HepG2 (cell line): ENCODE results near the gene BMPR1B. TPM values are rescaled to one million over a fixed set of nuclear protein-coding genes. Genes with fewer than 3 reads are reported as not detected.

Experiments used
- ATAC-seq: fragments of 200-7000 bp; cut with Tn5 transposase; 3 replicates; pipeline ENCODE4 v1.9.1; 2020; ENCODE audit warnings: mild to moderate bottlenecking, moderate library complexity
- BruUV-seq: library from RNA; stranded (reverse); fragments of 400-500 nt; replicated peaks from 2 replicates; lab custom pipeline; 2021; lab: Mats Ljungman, UMichigan
- CTCF ChIA-PET: fragments of 300-600 bp; formaldehyde crosslinking; extraction: SDS; loops from one replicate; lab custom pipeline; 2021; ENCODE audit warnings: low total read pairs, inconsistent platforms, low intra/inter-chr PET ratio; lab: Yijun Ruan, JAX
- POLR2A ChIA-PET: fragments of 350-600 bp; sonication (Branson Sonifier 250); formaldehyde crosslinking; loops from one replicate; lab custom pipeline; 2020; ENCODE audit warnings: antibody characterized with exemption, inconsistent platforms; lab: Yijun Ruan, JAX
- DNase-seq: peaks from one replicate; pipeline ENCODE4 v3.0.0-alpha.2; 2015; ENCODE audit warnings: low spot score
- FAIRE-seq: peaks from 3 replicates; lab custom pipeline; 2011; peaks lifted over from hg19 to GRCh38; lab: Jason Lieb, UNC
- H2AFZ ChIP-seq: one replicate; pipeline ENCODE4 v1.6.1; 2011; ENCODE audit warnings: low read length, inconsistent platforms
- H3K27ac ChIP-seq: fragments of 300-600 bp; 3 replicates; pipeline ENCODE4 v1.8.0; 2011; ENCODE audit warnings: mixed run types, mild to moderate bottlenecking, mixed read lengths, low read length, inconsistent platforms; ENCODE audit not compliant: insufficient read depth; ENCODE audit errors: extremely low read length
- H3K27me3 ChIP-seq, 2 experiments: fragments of 200-600 bp in 1 of 2; 2 replicates in 1 of 2; 3 replicates in 1 of 2; pipeline versions ENCODE4 v1.6.0 to v1.8.0; 2011; ENCODE audit warnings: low read length in 2 of 2, mild to moderate bottlenecking in 2 of 2, moderate library complexity in 2 of 2, inconsistent platforms in 1 of 2; ENCODE audit not compliant: insufficient read depth in 2 of 2, control insufficient read depth in 1 of 2
- H3K36me3 ChIP-seq, 2 experiments: fragments of 200-600 bp in 1 of 2; replicated peaks in 1 of 2; 2 replicates in 1 of 2; 3 replicates in 1 of 2; pipeline versions ENCODE4 v1.5.1 to v1.8.0; 2011; ENCODE audit warnings: low read length in 2 of 2, inconsistent platforms in 1 of 2; ENCODE audit not compliant: insufficient read depth in 2 of 2, control insufficient read depth in 1 of 2
- H3K4me1 ChIP-seq: 2 replicates; pipeline ENCODE4 v1.5.1; 2012; ENCODE audit warnings: low read length, inconsistent platforms; ENCODE audit not compliant: insufficient read depth
- H3K4me2 ChIP-seq: 2 replicates; pipeline ENCODE4 v1.6.0; 2011; ENCODE audit warnings: low read depth, low read length, inconsistent platforms
- H3K4me3 ChIP-seq, 3 experiments: fragments of 200-600 bp in 1 of 3; sonication (generic), shearing (Covaris generic) in 1 of 3; replicated peaks in 1 of 3; 2 replicates each; pipeline ENCODE4 v1.5.1; 2011 to 2016; ENCODE audit warnings: low read length in 3 of 3, inconsistent platforms in 2 of 3, low read depth in 2 of 3, mild to moderate bottlenecking in 2 of 3, control low read depth in 1 of 3, mixed read lengths in 1 of 3; ENCODE audit not compliant: insufficient read depth in 1 of 3
- H3K79me2 ChIP-seq: one replicate; pipeline ENCODE4 v1.6.1; 2011; ENCODE audit warnings: low read length, inconsistent platforms; ENCODE audit not compliant: insufficient read depth
- H3K9ac ChIP-seq: 2 replicates; pipeline ENCODE4 v1.6.0; 2011; ENCODE audit warnings: mild to moderate bottlenecking, low read depth, low read length, inconsistent platforms; ENCODE audit not compliant: insufficient read depth
- H3K9me3 ChIP-seq: 2 replicates; pipeline ENCODE4 v1.5.1; 2012; ENCODE audit warnings: mild to moderate bottlenecking, low read length
- H4K20me1 ChIP-seq: 2 replicates; pipeline ENCODE4 v1.6.0; 2011; ENCODE audit warnings: inconsistent platforms, mild to moderate bottlenecking, low read length, moderate library complexity; ENCODE audit not compliant: insufficient read depth
- CCAR2 ChIP-seq: fragments of 200-400 bp; formaldehyde crosslinking; optimal IDR thresholded peaks from 2 replicates; pipeline ENCODE3; 2018; ENCODE audit warnings: low read depth, mild to moderate bottlenecking, low read length, moderate library complexity
- POLR2AphosphoS2 ChIP-seq: IDR thresholded peaks from 2 replicates; pipeline ENCODE4 v1.6.1; 2011; ENCODE audit warnings: low read depth, low read length, improper control_type of control experiment
- TARDBP ChIP-seq: sonication (generic); formaldehyde crosslinking; IDR thresholded peaks from 2 replicates; pipeline ENCODE4 v1.8.0; 2022; ENCODE audit warnings: mild to moderate bottlenecking, missing genetic modification reagents
- WIZ ChIP-seq: sonication (generic); formaldehyde crosslinking; IDR thresholded peaks from 2 replicates; pipeline ENCODE4 v1.5.1; 2020; ENCODE audit warnings: mild to moderate bottlenecking, missing genetic modification reagents
- ZNF550 ChIP-seq: sonication (generic); formaldehyde crosslinking; IDR thresholded peaks from 2 replicates; pipeline ENCODE4 v1.4.0; 2020; ENCODE audit warnings: mild to moderate bottlenecking, missing genetic modification reagents, borderline replicate concordance
- WGBS: methylation state at CpG from one replicate; pipeline ENCODE4 v1.1.6; 2017; ENCODE audit warnings: low lambda C conversion rate; 5-methylcytosine and 5-hydroxymethylcytosine counted together
- in situ Hi-C: cut with HindIII; loops from 2 replicates; pipeline ENCODE4 v1.10.0; 2017; ENCODE audit warnings: low pct_unique_long_range_greater_than_20kb; ENCODE audit not compliant: extremely low pct_ligation_motif_present
- intact Hi-C: fragments of 100-400 bp; cut with micrococcal nuclease; formaldehyde crosslinking; loops from one replicate; pipeline ENCODE4 v1.10.0; 2022; ENCODE audit not compliant: unreplicated experiment
- polyA plus RNA-seq, 8 experiments: library from polyadenylated mRNA; depleted of rRNA in 3 of 8; stranded (reverse) in 7 of 8; unstranded in 1 of 8; fragments of >200 nt; fragmentation: Illumina TruSeq in 4 of 8; extraction: Trizol in 4 of 8; gene quantifications; 2 replicates each; pipeline versions ENCODE4 v1.2.1 to v1.2.3, GENCODE V29; 2011 to 2016; ENCODE audit warnings: low read depth in 4 of 8, missing spikeins in 1 of 8, mixed read lengths in 1 of 8; ENCODE audit not compliant: insufficient read depth in 1 of 8
- total RNA-seq, 5 experiments: library from RNA; depleted of rRNA; stranded (reverse); fragments of >200 nt; fragmentation: Illumina TruSeq; extraction: Trizol; gene quantifications; 2 replicates each; pipeline ENCODE4 v1.2.3, GENCODE V29; 2016; ENCODE audit warnings: low read depth in 1 of 5
- TF ChIP-seq, protein P1 (sequence below): sonication (generic); formaldehyde crosslinking; IDR thresholded peaks from 2 replicates; pipeline ENCODE4 v1.9.0; 2021; ENCODE audit warnings: missing genetic modification reagents, mild to moderate bottlenecking, borderline replicate concordance
- TF ChIP-seq, protein P2 (sequence below): sonication (generic); formaldehyde crosslinking; IDR thresholded peaks from 2 replicates; pipeline ENCODE4 v1.4.0; 2020; ENCODE audit warnings: mild to moderate bottlenecking, missing genetic modification reagents
- TF ChIP-seq, protein P3 (sequence below): IDR thresholded peaks from 2 replicates; pipeline ENCODE4 v1.6.1; 2016; ENCODE audit warnings: low read depth, control low read depth
- TF ChIP-seq, protein P4 (sequence below): sonication (generic); formaldehyde crosslinking; IDR thresholded peaks from 2 replicates; pipeline ENCODE4 v1.4.0; 2020; ENCODE audit warnings: missing genetic modification reagents
- TF ChIP-seq, protein P5 (sequence below): IDR thresholded peaks from 2 replicates; pipeline ENCODE4 v1.4.0; 2020; ENCODE audit warnings: mild to moderate bottlenecking, missing genetic modification reagents

The BMPR1B gene
- total and polyA plus RNA-seq, 2 of the 13 experiments (the other 11 are each of a cell fraction or from before 2014, with no cell fraction given), result 0.07 TPM; not detected in 1

DNA sequence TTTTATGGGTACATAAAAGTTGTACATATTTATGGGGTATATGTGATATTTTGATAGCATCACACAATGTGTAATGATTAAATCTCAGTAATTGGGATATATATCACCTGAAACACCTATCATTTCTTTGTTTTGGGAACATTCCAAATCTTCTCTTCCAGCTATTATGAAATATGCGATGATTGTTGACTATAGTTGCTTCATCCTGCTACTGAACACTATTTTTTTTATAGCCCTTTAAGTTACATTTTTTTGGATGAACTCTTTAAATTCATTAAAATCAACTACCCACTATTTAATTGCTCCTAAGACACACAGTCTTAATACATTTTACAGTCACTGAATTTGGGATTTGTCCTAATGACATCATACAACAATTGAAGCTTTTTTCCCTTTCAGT is 212.9 kb downstream of the BMPR1B start (continued):
- no peak for TF ChIP-seq ZNF550 (CRISPR knock-in tag)

DNA sequence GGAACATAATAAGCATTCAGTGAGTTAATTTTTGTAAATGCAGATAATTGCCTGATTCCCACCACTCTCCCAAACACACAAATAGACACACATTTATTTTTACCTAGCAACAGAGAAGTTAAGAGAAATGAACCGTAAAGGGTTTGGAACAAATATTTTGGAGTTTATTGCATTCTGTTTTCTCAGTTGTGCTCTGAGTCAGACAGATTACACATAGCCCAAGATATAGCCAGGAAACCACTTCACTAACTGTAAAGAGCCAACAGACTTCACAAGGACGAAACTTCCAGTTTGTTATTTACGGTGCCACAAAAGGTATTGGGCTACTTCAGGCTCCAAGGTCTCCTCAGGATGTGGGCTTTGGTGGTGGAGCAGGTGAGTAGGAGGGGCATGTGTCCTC is 217.0 kb downstream of the BMPR1B start:
- no peak overlapping the region for H2AFZ ChIP-seq
- intact Hi-C loops, result no loop called here
- TF ChIP-seq, protein P1, sequence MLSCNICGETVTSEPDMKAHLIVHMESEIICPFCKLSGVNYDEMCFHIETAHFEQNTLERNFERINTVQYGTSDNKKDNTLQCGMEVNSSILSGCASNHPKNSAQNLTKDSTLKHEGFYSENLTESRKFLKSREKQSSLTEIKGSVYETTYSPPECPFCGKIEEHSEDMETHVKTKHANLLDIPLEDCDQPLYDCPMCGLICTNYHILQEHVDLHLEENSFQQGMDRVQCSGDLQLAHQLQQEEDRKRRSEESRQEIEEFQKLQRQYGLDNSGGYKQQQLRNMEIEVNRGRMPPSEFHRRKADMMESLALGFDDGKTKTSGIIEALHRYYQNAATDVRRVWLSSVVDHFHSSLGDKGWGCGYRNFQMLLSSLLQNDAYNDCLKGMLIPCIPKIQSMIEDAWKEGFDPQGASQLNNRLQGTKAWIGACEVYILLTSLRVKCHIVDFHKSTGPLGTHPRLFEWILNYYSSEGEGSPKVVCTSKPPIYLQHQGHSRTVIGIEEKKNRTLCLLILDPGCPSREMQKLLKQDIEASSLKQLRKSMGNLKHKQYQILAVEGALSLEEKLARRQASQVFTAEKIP (CRISPR knock-in tag), result no peak
- TF ChIP-seq, protein P2, sequence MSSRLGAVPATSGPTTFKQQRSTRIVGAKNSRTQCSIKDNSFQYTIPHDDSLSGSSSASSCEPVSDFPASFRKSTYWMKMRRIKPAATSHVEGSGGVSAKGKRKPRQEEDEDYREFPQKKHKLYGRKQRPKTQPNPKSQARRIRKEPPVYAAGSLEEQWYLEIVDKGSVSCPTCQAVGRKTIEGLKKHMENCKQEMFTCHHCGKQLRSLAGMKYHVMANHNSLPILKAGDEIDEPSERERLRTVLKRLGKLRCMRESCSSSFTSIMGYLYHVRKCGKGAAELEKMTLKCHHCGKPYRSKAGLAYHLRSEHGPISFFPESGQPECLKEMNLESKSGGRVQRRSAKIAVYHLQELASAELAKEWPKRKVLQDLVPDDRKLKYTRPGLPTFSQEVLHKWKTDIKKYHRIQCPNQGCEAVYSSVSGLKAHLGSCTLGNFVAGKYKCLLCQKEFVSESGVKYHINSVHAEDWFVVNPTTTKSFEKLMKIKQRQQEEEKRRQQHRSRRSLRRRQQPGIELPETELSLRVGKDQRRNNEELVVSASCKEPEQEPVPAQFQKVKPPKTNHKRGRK (CRISPR knock-in tag), result no peak
- TF ChIP-seq POLR2AphosphoS2 (no peak), CCAR2 (no peak), TARDBP (CRISPR knock-in tag) (no peak), WIZ (CRISPR knock-in tag) (no peak)
- TF ChIP-seq, protein P3, sequence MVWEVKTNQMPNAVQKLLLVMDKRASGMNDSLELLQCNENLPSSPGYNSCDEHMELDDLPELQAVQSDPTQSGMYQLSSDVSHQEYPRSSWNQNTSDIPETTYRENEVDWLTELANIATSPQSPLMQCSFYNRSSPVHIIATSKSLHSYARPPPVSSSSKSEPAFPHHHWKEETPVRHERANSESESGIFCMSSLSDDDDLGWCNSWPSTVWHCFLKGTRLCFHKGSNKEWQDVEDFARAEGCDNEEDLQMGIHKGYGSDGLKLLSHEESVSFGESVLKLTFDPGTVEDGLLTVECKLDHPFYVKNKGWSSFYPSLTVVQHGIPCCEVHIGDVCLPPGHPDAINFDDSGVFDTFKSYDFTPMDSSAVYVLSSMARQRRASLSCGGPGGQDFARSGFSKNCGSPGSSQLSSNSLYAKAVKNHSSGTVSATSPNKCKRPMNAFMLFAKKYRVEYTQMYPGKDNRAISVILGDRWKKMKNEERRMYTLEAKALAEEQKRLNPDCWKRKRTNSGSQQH (CRISPR knock-in tag), result no peak
- TF ChIP-seq, protein P4, sequence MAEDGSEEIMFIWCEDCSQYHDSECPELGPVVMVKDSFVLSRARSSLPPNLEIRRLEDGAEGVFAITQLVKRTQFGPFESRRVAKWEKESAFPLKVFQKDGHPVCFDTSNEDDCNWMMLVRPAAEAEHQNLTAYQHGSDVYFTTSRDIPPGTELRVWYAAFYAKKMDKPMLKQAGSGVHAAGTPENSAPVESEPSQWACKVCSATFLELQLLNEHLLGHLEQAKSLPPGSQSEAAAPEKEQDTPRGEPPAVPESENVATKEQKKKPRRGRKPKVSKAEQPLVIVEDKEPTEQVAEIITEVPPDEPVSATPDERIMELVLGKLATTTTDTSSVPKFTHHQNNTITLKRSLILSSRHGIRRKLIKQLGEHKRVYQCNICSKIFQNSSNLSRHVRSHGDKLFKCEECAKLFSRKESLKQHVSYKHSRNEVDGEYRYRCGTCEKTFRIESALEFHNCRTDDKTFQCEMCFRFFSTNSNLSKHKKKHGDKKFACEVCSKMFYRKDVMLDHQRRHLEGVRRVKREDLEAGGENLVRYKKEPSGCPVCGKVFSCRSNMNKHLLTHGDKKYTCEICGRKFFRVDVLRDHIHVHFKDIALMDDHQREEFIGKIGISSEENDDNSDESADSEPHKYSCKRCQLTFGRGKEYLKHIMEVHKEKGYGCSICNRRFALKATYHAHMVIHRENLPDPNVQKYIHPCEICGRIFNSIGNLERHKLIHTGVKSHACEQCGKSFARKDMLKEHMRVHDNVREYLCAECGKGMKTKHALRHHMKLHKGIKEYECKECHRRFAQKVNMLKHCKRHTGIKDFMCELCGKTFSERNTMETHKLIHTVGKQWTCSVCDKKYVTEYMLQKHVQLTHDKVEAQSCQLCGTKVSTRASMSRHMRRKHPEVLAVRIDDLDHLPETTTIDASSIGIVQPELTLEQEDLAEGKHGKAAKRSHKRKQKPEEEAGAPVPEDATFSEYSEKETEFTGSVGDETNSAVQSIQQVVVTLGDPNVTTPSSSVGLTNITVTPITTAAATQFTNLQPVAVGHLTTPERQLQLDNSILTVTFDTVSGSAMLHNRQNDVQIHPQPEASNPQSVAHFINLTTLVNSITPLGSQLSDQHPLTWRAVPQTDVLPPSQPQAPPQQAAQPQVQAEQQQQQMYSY (CRISPR knock-in tag), result no peak
- TF ChIP-seq, protein P5, sequence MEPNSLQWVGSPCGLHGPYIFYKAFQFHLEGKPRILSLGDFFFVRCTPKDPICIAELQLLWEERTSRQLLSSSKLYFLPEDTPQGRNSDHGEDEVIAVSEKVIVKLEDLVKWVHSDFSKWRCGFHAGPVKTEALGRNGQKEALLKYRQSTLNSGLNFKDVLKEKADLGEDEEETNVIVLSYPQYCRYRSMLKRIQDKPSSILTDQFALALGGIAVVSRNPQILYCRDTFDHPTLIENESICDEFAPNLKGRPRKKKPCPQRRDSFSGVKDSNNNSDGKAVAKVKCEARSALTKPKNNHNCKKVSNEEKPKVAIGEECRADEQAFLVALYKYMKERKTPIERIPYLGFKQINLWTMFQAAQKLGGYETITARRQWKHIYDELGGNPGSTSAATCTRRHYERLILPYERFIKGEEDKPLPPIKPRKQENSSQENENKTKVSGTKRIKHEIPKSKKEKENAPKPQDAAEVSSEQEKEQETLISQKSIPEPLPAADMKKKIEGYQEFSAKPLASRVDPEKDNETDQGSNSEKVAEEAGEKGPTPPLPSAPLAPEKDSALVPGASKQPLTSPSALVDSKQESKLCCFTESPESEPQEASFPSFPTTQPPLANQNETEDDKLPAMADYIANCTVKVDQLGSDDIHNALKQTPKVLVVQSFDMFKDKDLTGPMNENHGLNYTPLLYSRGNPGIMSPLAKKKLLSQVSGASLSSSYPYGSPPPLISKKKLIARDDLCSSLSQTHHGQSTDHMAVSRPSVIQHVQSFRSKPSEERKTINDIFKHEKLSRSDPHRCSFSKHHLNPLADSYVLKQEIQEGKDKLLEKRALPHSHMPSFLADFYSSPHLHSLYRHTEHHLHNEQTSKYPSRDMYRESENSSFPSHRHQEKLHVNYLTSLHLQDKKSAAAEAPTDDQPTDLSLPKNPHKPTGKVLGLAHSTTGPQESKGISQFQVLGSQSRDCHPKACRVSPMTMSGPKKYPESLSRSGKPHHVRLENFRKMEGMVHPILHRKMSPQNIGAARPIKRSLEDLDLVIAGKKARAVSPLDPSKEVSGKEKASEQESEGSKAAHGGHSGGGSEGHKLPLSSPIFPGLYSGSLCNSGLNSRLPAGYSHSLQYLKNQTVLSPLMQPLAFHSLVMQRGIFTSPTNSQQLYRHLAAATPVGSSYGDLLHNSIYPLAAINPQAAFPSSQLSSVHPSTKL (CRISPR knock-in tag), result no peak

More for the DNA sequence above, 217.0 kb downstream of the BMPR1B start:
- Histone ChIP-seq H3K4me2 (no peak overlapping the region), H4K20me1 (no peaks in the 10 kb centered on the region), H3K9ac (no peak overlapping the region), H3K27ac (no peak overlapping the region), H3K36me3 (no peaks in the 10 kb centered on the region), H3K27me3 (no peaks in the 10 kb centered on the region; a peak in 1 of 5 replicates), H3K79me2 (no peaks in the 10 kb centered on the region), H3K9me3 (no peaks in the 10 kb centered on the region), H3K4me3 (no peak overlapping the region), H3K4me1 (no peaks in the 10 kb centered on the region)
- DNase-seq, result no peak
- no peak for ATAC-seq
- ChIA-PET CTCF (no interaction called here), POLR2A (no interaction called here)
- in situ Hi-C loops, result no loop called here
- BruUV-seq, result no TSS peak
- WGBS, result 3% methylated on average over 3 of the region's 3 CpGs
- no peak for FAIRE-seq
